HepG2 (cell line): Measurements from ENCODE around the gene TBX6. TPM values are rescaled to one million over a fixed set of nuclear protein-coding genes. Genes with fewer than 3 reads are reported as not detected.
A peak's percentile ranks its signal among the peaks of the same experiment; 100 is the strongest.

Experiments used
- ATM ChIP-seq: fragments of 450-650 bp; IDR thresholded peaks from 2 replicates; pipeline ENCODE4 v1.7.1; 2017; ENCODE audit warnings: mild to moderate bottlenecking, borderline replicate concordance
- CENPX ChIP-seq: sonication (generic); formaldehyde crosslinking; IDR thresholded peaks from 2 replicates; pipeline ENCODE4 v1.9.0; 2021; ENCODE audit warnings: mild to moderate bottlenecking, missing genetic modification reagents, moderate library complexity
- GRHL1 ChIP-seq: sonication (generic); formaldehyde crosslinking; conservative IDR thresholded peaks from 2 replicates; pipeline ENCODE4 v1.8.0; 2022; ENCODE audit warnings: missing genetic modification reagents
- IRF9 ChIP-seq: sonication (generic); formaldehyde crosslinking; IDR thresholded peaks from 2 replicates; pipeline ENCODE4 v1.8.0; 2022; ENCODE audit warnings: missing genetic modification reagents, mild to moderate bottlenecking, borderline replicate concordance
- KLF6 ChIP-seq: IDR thresholded peaks from 2 replicates; pipeline ENCODE4 v1.8.0; 2016; ENCODE audit warnings: missing biosample characterization, missing genetic modification reagents
- MAFF ChIP-seq: IDR thresholded peaks from 2 replicates; pipeline ENCODE4 v1.6.1; 2011; ENCODE audit warnings: low read depth, low read length, improper control_type of control experiment
- NAIF1 ChIP-seq: sonication (generic); formaldehyde crosslinking; IDR thresholded peaks from 2 replicates; pipeline ENCODE4 v1.5.0; 2020; ENCODE audit warnings: mild to moderate bottlenecking, missing genetic modification reagents, borderline replicate concordance
- PHF21A ChIP-seq: sonication (generic); formaldehyde crosslinking; IDR thresholded peaks from 2 replicates; pipeline ENCODE4 v1.5.0; 2020; ENCODE audit warnings: mild to moderate bottlenecking, missing genetic modification reagents
- PRMT3 ChIP-seq: sonication (generic); formaldehyde crosslinking; IDR thresholded peaks from 2 replicates; pipeline ENCODE4 v1.8.1; 2022; ENCODE audit warnings: low read depth, mild to moderate bottlenecking, moderate library complexity, missing genetic modification reagents, borderline replicate concordance
- SRF ChIP-seq: IDR thresholded peaks from 2 replicates; pipeline ENCODE4 v1.6.1; 2011; ENCODE audit warnings: mild to moderate bottlenecking, low read depth, low read length, moderate library complexity
- ZNF574 ChIP-seq: sonication (generic); formaldehyde crosslinking; IDR thresholded peaks from 2 replicates; pipeline ENCODE4 v1.4.0; 2020; ENCODE audit warnings: missing genetic modification reagents
- ZNF670 ChIP-seq: sonication (generic); formaldehyde crosslinking; IDR thresholded peaks from 2 replicates; pipeline ENCODE4 v1.8.0; 2022; ENCODE audit warnings: mild to moderate bottlenecking, missing genetic modification reagents, borderline replicate concordance
- polyA plus RNA-seq, 8 experiments: library from polyadenylated mRNA; depleted of rRNA in 3 of 8; stranded (reverse) in 7 of 8; unstranded in 1 of 8; fragments of >200 nt; fragmentation: Illumina TruSeq in 4 of 8; extraction: Trizol in 4 of 8; gene quantifications; 2 replicates each; pipeline versions ENCODE4 v1.2.1 to v1.2.3, GENCODE V29; 2011 to 2016; ENCODE audit warnings: low read depth in 4 of 8, missing spikeins in 1 of 8, mixed read lengths in 1 of 8; ENCODE audit not compliant: insufficient read depth in 1 of 8
- total RNA-seq, 5 experiments: library from RNA; depleted of rRNA; stranded (reverse); fragments of >200 nt; fragmentation: Illumina TruSeq; extraction: Trizol; gene quantifications; 2 replicates each; pipeline ENCODE4 v1.2.3, GENCODE V29; 2016; ENCODE audit warnings: low read depth in 1 of 5
- TF ChIP-seq, protein P1 (sequence below), 2 experiments: sonication (generic) in 1 of 2; formaldehyde crosslinking in 1 of 2; IDR thresholded peaks; 2 replicates each; pipeline versions ENCODE4 v1.6.1 to v1.9.0; 2014 to 2022; ENCODE audit warnings: antibody characterized with exemption in 1 of 2, borderline replicate concordance in 1 of 2, inconsistent platforms in 1 of 2, low read depth in 1 of 2, missing genetic modification reagents in 1 of 2
- TF ChIP-seq, protein P2 (sequence below): sonication (generic); formaldehyde crosslinking; IDR thresholded peaks from 2 replicates; pipeline ENCODE4 v1.8.1; 2023; ENCODE audit warnings: mild to moderate bottlenecking, missing genetic modification reagents

The TBX6 gene
- total and polyA plus RNA-seq, 2 of the 13 experiments (the other 11 are each of a cell fraction or from before 2014, with no cell fraction given), result 0.24 to 0.42 TPM

- TF ChIP-seq, protein P1, sequence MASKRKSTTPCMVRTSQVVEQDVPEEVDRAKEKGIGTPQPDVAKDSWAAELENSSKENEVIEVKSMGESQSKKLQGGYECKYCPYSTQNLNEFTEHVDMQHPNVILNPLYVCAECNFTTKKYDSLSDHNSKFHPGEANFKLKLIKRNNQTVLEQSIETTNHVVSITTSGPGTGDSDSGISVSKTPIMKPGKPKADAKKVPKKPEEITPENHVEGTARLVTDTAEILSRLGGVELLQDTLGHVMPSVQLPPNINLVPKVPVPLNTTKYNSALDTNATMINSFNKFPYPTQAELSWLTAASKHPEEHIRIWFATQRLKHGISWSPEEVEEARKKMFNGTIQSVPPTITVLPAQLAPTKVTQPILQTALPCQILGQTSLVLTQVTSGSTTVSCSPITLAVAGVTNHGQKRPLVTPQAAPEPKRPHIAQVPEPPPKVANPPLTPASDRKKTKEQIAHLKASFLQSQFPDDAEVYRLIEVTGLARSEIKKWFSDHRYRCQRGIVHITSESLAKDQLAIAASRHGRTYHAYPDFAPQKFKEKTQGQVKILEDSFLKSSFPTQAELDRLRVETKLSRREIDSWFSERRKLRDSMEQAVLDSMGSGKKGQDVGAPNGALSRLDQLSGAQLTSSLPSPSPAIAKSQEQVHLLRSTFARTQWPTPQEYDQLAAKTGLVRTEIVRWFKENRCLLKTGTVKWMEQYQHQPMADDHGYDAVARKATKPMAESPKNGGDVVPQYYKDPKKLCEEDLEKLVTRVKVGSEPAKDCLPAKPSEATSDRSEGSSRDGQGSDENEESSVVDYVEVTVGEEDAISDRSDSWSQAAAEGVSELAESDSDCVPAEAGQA (IDR thresholded peaks at IDR 0.05; ENCODE audit: low read depth), result no peak; the same call in none of the 2 replicates
- TF ChIP-seq, protein P1 (CRISPR knock-in tag; IDR thresholded peaks at IDR 0.05; ENCODE audit: borderline replicate concordance), result no peak
- no peak for TF ChIP-seq SRF
- TF ChIP-seq ZNF670 (CRISPR knock-in tag), result 0 out of 2 replicates have a peak, but pooled peaks have one; percentile 21
- peak; percentile 93 for TF ChIP-seq PHF21A (CRISPR knock-in tag)
- TF ChIP-seq, protein P2, sequence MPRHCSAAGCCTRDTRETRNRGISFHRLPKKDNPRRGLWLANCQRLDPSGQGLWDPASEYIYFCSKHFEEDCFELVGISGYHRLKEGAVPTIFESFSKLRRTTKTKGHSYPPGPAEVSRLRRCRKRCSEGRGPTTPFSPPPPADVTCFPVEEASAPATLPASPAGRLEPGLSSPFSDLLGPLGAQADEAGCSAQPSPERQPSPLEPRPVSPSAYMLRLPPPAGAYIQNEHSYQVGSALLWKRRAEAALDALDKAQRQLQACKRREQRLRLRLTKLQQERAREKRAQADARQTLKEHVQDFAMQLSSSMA (CRISPR knock-in tag), result no peak
- peak; percentile 86; the same call in 1 of the 2 replicates for TF ChIP-seq IRF9 (CRISPR knock-in tag)
- TF ChIP-seq NAIF1 (CRISPR knock-in tag), result 0 out of 2 replicates have a peak, but pooled peaks have one; percentile 0
- TF ChIP-seq CENPX (CRISPR knock-in tag), result no peak
- TF ChIP-seq MAFF, result no peak
- TF ChIP-seq ATM, result no peak
- no peak for TF ChIP-seq GRHL1 (CRISPR knock-in tag)
- no peak for TF ChIP-seq KLF6 (CRISPR knock-in tag)
- TF ChIP-seq PRMT3 (CRISPR knock-in tag), result no peak; the same call in 1 of the 2 replicates
- no peak; the same call in 1 of the 2 replicates for TF ChIP-seq ZNF574 (CRISPR knock-in tag)
Measured at GRCh38 chr16:30112197-30113030, 20.7 kb upstream of the TBX6 start (continued).
